B cell (primary cell): ENCODE measurements around the gene RAD51B. TPM values are rescaled to one million over a fixed set of nuclear protein-coding genes. Genes with fewer than 3 reads are reported as not detected.

Experiments used
- ATAC-seq: fragments of 200-7000 bp; cut with Tn5 transposase; one replicate; pipeline ENCODE4 v1.10.0; 2021; ENCODE audit warnings: low read depth, mild to moderate bottlenecking, moderate number of reproducible peaks, moderate library complexity
- CTCF ChIA-PET: fragments of 350-600 bp; sonication (Branson Sonifier 250); formaldehyde crosslinking; loops from one replicate; lab custom pipeline; 2021; ENCODE audit warnings: antibody characterized with exemption, inconsistent platforms; lab: Charles Lee
- POLR2A ChIA-PET: fragments of 350-600 bp; sonication (Branson Sonifier 250); formaldehyde crosslinking; loops from one replicate; lab custom pipeline; 2021; ENCODE audit warnings: antibody characterized with exemption; lab: Charles Lee
- DNase-seq: peaks from one replicate; pipeline ENCODE4 v3.0.0; 2013
- H2AFZ ChIP-seq: 2 replicates; pipeline ENCODE4 v1.6.1; 2012; ENCODE audit warnings: mild to moderate bottlenecking, low read depth, low read length; ENCODE audit not compliant: insufficient read depth, poor library complexity, severe bottlenecking
- H3K27ac ChIP-seq, 2 donors: 1 replicate in 1 of 2; 2 replicates in 1 of 2; pipeline ENCODE4 v1.5.1; 2012 to 2013; ENCODE audit warnings: low read length in 2 of 2, mild to moderate bottlenecking in 2 of 2, moderate library complexity in 1 of 2
- H3K27me3 ChIP-seq, 4 experiments: fragments of 200-600 bp in 1 of 4; sonication (generic) in 1 of 4; replicated peaks in 1 of 4; 1 replicate in 2 of 4; 2 replicates in 2 of 4; pipeline versions ENCODE4 v1.6.1 to v1.7.0; 2013 to 2016; ENCODE audit warnings: low read length in 3 of 4, mild to moderate bottlenecking in 2 of 4, mixed read lengths in 1 of 4, moderate library complexity in 1 of 4; ENCODE audit not compliant: insufficient read depth in 4 of 4, control insufficient read depth in 3 of 4; ENCODE audit errors: control extremely low read depth in 1 of 4
- H3K36me3 ChIP-seq, 2 experiments: replicated peaks in 1 of 2; 1 replicate in 1 of 2; 2 replicates in 1 of 2; pipeline versions ENCODE4 v1.6.1 to v1.7.1; 2013; ENCODE audit warnings: low read length in 1 of 2; ENCODE audit not compliant: insufficient read depth in 2 of 2, control insufficient read depth in 1 of 2; ENCODE audit errors: control extremely low read depth in 1 of 2, extremely low read depth in 1 of 2
- H3K4me1 ChIP-seq, 2 donors: fragments of 200-600 bp in 1 of 2; sonication (generic) in 1 of 2; 1 replicate in 1 of 2; 2 replicates in 1 of 2; pipeline versions ENCODE4 v1.5.1 to v1.6.1; 2013 to 2017; ENCODE audit warnings: low read length in 2 of 2; ENCODE audit not compliant: control insufficient read depth in 2 of 2, insufficient read depth in 2 of 2
- H3K4me2 ChIP-seq: replicated peaks from 2 replicates; pipeline ENCODE3; 2012; ENCODE audit warnings: mild to moderate bottlenecking, low read depth, low read length; ENCODE audit not compliant: poor library complexity, severe bottlenecking
- H3K4me3 ChIP-seq, 5 experiments: fragments of 200-600 bp in 1 of 5; sonication (generic) in 1 of 5; 1 replicate in 3 of 5; 2 replicates in 2 of 5; pipeline versions ENCODE4 v1.5.1 to v1.7.0; 2011 to 2016; ENCODE audit warnings: low read length in 4 of 5, mild to moderate bottlenecking in 4 of 5, low read depth in 2 of 5, control low read depth in 1 of 5, moderate library complexity in 1 of 5; ENCODE audit not compliant: insufficient read depth in 1 of 5; ENCODE audit errors: control extremely low read depth in 1 of 5, extremely low read depth in 1 of 5
- H3K79me2 ChIP-seq: fragments of 200-600 bp; sonication (generic); one replicate; pipeline ENCODE4 v1.6.0; 2016; ENCODE audit warnings: low read length; ENCODE audit not compliant: control insufficient read depth, insufficient read depth
- H3K9ac ChIP-seq: fragments of 200-600 bp; sonication (generic); 2 replicates; pipeline ENCODE4 v1.6.1; 2017; ENCODE audit warnings: mild to moderate bottlenecking, low read length, moderate library complexity
- H3K9me3 ChIP-seq, 3 donors: one replicate each; pipeline versions ENCODE4 v1.6.1 to v1.7.1; 2013; ENCODE audit warnings: low read length in 2 of 3; ENCODE audit not compliant: control insufficient read depth in 2 of 3, insufficient read depth in 1 of 3; ENCODE audit errors: control extremely low read depth in 1 of 3
- H4K20me1 ChIP-seq: 2 replicates; pipeline ENCODE4 v1.6.0; 2012; ENCODE audit warnings: mild to moderate bottlenecking, low read length; ENCODE audit not compliant: insufficient read depth, control insufficient read depth, poor library complexity, severe bottlenecking
- H3K27ac Mint-ChIP-seq: one replicate; pipeline ENCODE4 v1.8.0; 2021; ENCODE audit warnings: mixed read lengths
- H3K27me3 Mint-ChIP-seq: one replicate; pipeline ENCODE4 v1.8.0; 2021; ENCODE audit warnings: mixed read lengths
- H3K4me1 Mint-ChIP-seq: one replicate; pipeline ENCODE4 v1.8.0; 2021; ENCODE audit warnings: mixed read lengths
- H3K4me3 Mint-ChIP-seq: one replicate; pipeline ENCODE4 v1.8.0; 2021; ENCODE audit warnings: mixed read lengths
- H3K9me3 Mint-ChIP-seq: one replicate; pipeline ENCODE4 v1.8.0; 2022; ENCODE audit warnings: mixed read lengths; ENCODE audit not compliant: insufficient read depth
- CTCF ChIP-seq: fragments of 200-600 bp; IDR thresholded peaks from one replicate; pipeline ENCODE4 v1.8.0; 2022; ENCODE audit warnings: antibody characterized with exemption, mild to moderate bottlenecking
- EZH2 ChIP-seq: IDR thresholded peaks from 2 replicates; pipeline ENCODE4 v1.6.1; 2012; ENCODE audit warnings: borderline replicate concordance, low read depth, mild to moderate bottlenecking, moderate library complexity, low read length; ENCODE audit not compliant: insufficient read depth, poor library complexity, severe bottlenecking
- WGBS: methylation state at CpG from one replicate; pipeline ENCODE4 v1.1.5; 2013; ENCODE audit warnings: missing lambda C conversion rate; ENCODE audit not compliant: insufficient coverage; 5-methylcytosine and 5-hydroxymethylcytosine counted together
- intact Hi-C: fragments of 100-400 bp; cut with micrococcal nuclease; formaldehyde crosslinking; loops from one replicate; pipeline ENCODE4 v1.10.0; 2022
- polyA plus RNA-seq: library from polyadenylated mRNA; depleted of rRNA; stranded (reverse); fragments of >200 nt; gene quantifications from 2 replicates; pipeline ENCODE4 v1.2.3, GENCODE V29; 2012
- total RNA-seq, 2 donors: library from RNA; stranded (reverse); fragments of 120-200 nt in 1 of 2; gene quantifications; 1 replicate in 1 of 2; 2 replicates in 1 of 2; pipeline versions ENCODE4 v1.2.3 to v1.2.4, GENCODE V29; 2013 to 2022

RAD51B gene
- total and polyA plus RNA-seq, 2 donors (not counting 1 experiment from before 2014, with no cell fraction given), result 6.5 to 60.6 TPM

- no peak overlapping the region for H3K4me3 Mint-ChIP-seq
- H3K9me3 ChIP-seq, result no peaks in the 10 kb centered on the region
- no peaks in the 10 kb centered on the region for H3K4me1 Mint-ChIP-seq
- ChIA-PET POLR2A (no interaction called here), CTCF (interaction anchor here (0.6 to 1.1 kb wide), 3 partner anchors 27 to 93 kb away, joined by 3 to 4 read pairs (median 3); no protein-coding TSS in a partner anchor)
- no peaks in the 10 kb centered on the region for H3K4me1 ChIP-seq
- DNase-seq (no peak), ATAC-seq (no peak)
- H3K36me3 ChIP-seq, result no peaks in the 10 kb centered on the region
- no peaks in the 10 kb centered on the region for H4K20me1 ChIP-seq
- H3K27me3 Mint-ChIP-seq, result no peaks in the 10 kb centered on the region
- no peak overlapping the region for H3K9ac ChIP-seq
- no peak overlapping the region for H2AFZ ChIP-seq
- no peaks in the 10 kb centered on the region for H3K27me3 ChIP-seq
- H3K4me3 ChIP-seq, result no peak overlapping the region
- no CpG with 5 or more reads among the region's 4 CpGs for WGBS
- H3K9me3 Mint-ChIP-seq, result no peaks in the 10 kb centered on the region
- no peak overlapping the region for H3K4me2 ChIP-seq
- H3K27ac Mint-ChIP-seq, result no peak overlapping the region
- no peak overlapping the region for H3K27ac ChIP-seq
- H3K79me2 ChIP-seq, result no peaks in the 10 kb centered on the region
- intact Hi-C loops, result no loop called here
- no peak for TF ChIP-seq CTCF
- no peak for TF ChIP-seq EZH2
Measured at GRCh38 chr14:67970923-67971322, 151.3 kb downstream of the RAD51B start.

- H3K4me1 ChIP-seq, result no peaks in the 10 kb centered on the region
- 100% methylated on average over 1 of the region's 4 CpGs for WGBS
- no peaks in the 10 kb centered on the region for H3K27me3 ChIP-seq
- no peak for DNase-seq
- H3K27ac ChIP-seq, result no peak overlapping the region
- no peaks in the 10 kb centered on the region for H3K9me3 Mint-ChIP-seq
- no peak overlapping the region for H3K27ac Mint-ChIP-seq
- intact Hi-C loops, result no loop called here
- no peaks in the 10 kb centered on the region for H3K79me2 ChIP-seq
- no peak for ATAC-seq
- no peaks in the 10 kb centered on the region for H3K36me3 ChIP-seq
- H3K27me3 Mint-ChIP-seq, result no peaks in the 10 kb centered on the region
- H3K4me2 ChIP-seq, result no peak overlapping the region
- no peak overlapping the region for H3K4me3 Mint-ChIP-seq
- H3K9me3 ChIP-seq, result no peaks in the 10 kb centered on the region
- H4K20me1 ChIP-seq, result no peaks in the 10 kb centered on the region
- ChIA-PET CTCF (interaction anchor here (1.1 kb wide), 2 partner anchors 15 to 28 kb away, joined by 3 to 4 read pairs; no protein-coding TSS in a partner anchor), POLR2A (no interaction called here)
- H3K4me3 ChIP-seq, result no peak overlapping the region
- no peaks in the 10 kb centered on the region for H3K4me1 Mint-ChIP-seq
- H2AFZ ChIP-seq, result no peak overlapping the region
- no peak overlapping the region for H3K9ac ChIP-seq
- no peak for TF ChIP-seq EZH2
- TF ChIP-seq CTCF, result no peak
Measured at GRCh38 chr14:67971627-67972625, 152.3 kb downstream of the RAD51B start.
